ENCODE measurements around the gene MRPL44.

DNA sequence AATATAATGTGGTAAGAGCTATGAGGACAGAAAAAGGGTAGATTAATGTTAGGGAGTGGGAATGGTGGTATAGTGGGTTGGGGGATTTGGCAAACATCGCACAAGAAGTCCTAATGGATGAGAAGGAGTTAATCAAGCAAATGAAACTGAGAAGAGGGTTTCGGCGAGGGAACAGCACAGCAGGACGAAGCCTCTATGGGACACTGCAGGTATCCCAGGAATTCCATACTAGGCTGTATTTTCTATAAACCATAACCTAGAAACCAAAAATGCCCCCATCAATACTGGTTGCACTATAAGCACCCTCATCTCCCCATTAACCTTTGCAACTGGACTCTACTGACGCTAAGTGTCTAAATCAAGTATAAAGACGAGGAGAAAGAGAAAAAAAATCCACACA lies 22.4 kb upstream of the MRPL44 start:
- no peak for TF ChIP-seq POLR2A (IDR thresholded peaks at IDR 0.05)
- TF ChIP-seq POLR2AphosphoS5 (IDR thresholded peaks at IDR 0.05; ENCODE audit: insufficient read depth in 1 of 2, low read depth in 1 of 2) = no peak
- TF ChIP-seq, protein P1, sequence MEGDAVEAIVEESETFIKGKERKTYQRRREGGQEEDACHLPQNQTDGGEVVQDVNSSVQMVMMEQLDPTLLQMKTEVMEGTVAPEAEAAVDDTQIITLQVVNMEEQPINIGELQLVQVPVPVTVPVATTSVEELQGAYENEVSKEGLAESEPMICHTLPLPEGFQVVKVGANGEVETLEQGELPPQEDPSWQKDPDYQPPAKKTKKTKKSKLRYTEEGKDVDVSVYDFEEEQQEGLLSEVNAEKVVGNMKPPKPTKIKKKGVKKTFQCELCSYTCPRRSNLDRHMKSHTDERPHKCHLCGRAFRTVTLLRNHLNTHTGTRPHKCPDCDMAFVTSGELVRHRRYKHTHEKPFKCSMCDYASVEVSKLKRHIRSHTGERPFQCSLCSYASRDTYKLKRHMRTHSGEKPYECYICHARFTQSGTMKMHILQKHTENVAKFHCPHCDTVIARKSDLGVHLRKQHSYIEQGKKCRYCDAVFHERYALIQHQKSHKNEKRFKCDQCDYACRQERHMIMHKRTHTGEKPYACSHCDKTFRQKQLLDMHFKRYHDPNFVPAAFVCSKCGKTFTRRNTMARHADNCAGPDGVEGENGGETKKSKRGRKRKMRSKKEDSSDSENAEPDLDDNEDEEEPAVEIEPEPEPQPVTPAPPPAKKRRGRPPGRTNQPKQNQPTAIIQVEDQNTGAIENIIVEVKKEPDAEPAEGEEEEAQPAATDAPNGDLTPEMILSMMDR (IDR thresholded peaks at IDR 0.05) = no peak

All from vagina (tissue), 2 donors.